K562 (cell line): ENCODE data around the gene KCNN3. TPM values are rescaled to one million over a fixed set of nuclear protein-coding genes. Genes with fewer than 3 reads are reported as not detected.

Source experiments
- ATAC-seq: fragments of 200-7000 bp; cut with Tn5 transposase; 3 replicates; pipeline ENCODE4 v1.9.1; 2020; ENCODE audit warnings: moderate library complexity
- BruUV-seq: library from RNA; stranded (reverse); fragments of 400-500 nt; replicated peaks from 2 replicates; lab custom pipeline; 2021; lab: Mats Ljungman, UMichigan
- CTCF ChIA-PET: fragments of 300-600 bp; formaldehyde crosslinking; extraction: SDS; loops from one replicate; lab custom pipeline; 2021; ENCODE audit warnings: low intra/inter-chr PET ratio; lab: Yijun Ruan, JAX
- POLR2A ChIA-PET: fragments of 300-600, 350-650 bp; sonication (Branson Sonifier 250); formaldehyde crosslinking; extraction: SDS; loops from one replicate; lab custom pipeline; 2021; ENCODE audit warnings: antibody characterized with exemption, inconsistent platforms; lab: Yijun Ruan, JAX
- DNase-seq, 4 experiments: peaks; one replicate each; pipeline versions ENCODE4 v3.0.0 to v3.0.0-alpha.2; 2011 to 2018; ENCODE audit warnings: low spot score in 3 of 4, mixed read lengths in 3 of 4; ENCODE audit errors: extremely low read depth in 1 of 4
- FAIRE-seq: peaks from 2 replicates; lab custom pipeline; 2011; peaks lifted over from hg19 to GRCh38; lab: Jason Lieb, UNC
- H2AFZ ChIP-seq: 2 replicates; pipeline ENCODE4 v1.6.0; 2011; ENCODE audit warnings: low read depth, low read length, control low read depth, inconsistent platforms
- H3K27ac ChIP-seq: fragments of 200-600 bp; 3 replicates; pipeline ENCODE4 v1.8.0; 2011; ENCODE audit warnings: low read depth, mild to moderate bottlenecking, control low read depth, inconsistent platforms, low read length, moderate library complexity, mixed read lengths; ENCODE audit errors: extremely low read depth
- H3K27me3 ChIP-seq, 2 experiments: fragments of 300-600 bp in 1 of 2; 2 replicates in 1 of 2; 3 replicates in 1 of 2; pipeline versions ENCODE4 v1.6.0 to v1.8.0; 2011; ENCODE audit warnings: inconsistent platforms in 2 of 2, low read length in 2 of 2, mild to moderate bottlenecking in 1 of 2, mixed read lengths in 1 of 2, moderate library complexity in 1 of 2; ENCODE audit not compliant: control insufficient read depth in 2 of 2, insufficient read depth in 2 of 2
- H3K36me3 ChIP-seq: fragments of 300-600 bp; 3 replicates; pipeline ENCODE4 v1.8.0; 2011; ENCODE audit warnings: mild to moderate bottlenecking, low read length, inconsistent platforms; ENCODE audit not compliant: control insufficient read depth, insufficient read depth
- H3K4me1 ChIP-seq, 2 experiments: fragments of 200-600 bp in 1 of 2; replicated peaks in 1 of 2; 2 replicates in 1 of 2; 3 replicates in 1 of 2; pipeline versions ENCODE4 v1.5.1 to v1.8.0; 2011; ENCODE audit warnings: inconsistent platforms in 2 of 2, low read length in 2 of 2, mild to moderate bottlenecking in 1 of 2, mixed read lengths in 1 of 2, moderate library complexity in 1 of 2; ENCODE audit not compliant: control insufficient read depth in 2 of 2, insufficient read depth in 2 of 2
- H3K4me2 ChIP-seq: 2 replicates; pipeline ENCODE4 v1.6.1; 2011; ENCODE audit warnings: low read length, control low read depth, inconsistent platforms, mixed read lengths; ENCODE audit not compliant: insufficient read depth
- H3K4me3 ChIP-seq: fragments of 200-600 bp; sonication (generic), shearing (Covaris generic); 2 replicates; pipeline ENCODE4 v1.5.1; 2016; ENCODE audit warnings: control low read depth, inconsistent platforms
- H3K79me2 ChIP-seq: fragments of 200-600 bp; 3 replicates; pipeline ENCODE4 v1.8.0; 2011; ENCODE audit warnings: low read length, inconsistent platforms; ENCODE audit not compliant: control insufficient read depth, insufficient read depth
- H3K9ac ChIP-seq, 2 experiments: 2 replicates each; pipeline versions ENCODE4 v1.6.0 to v1.6.1; 2011; ENCODE audit warnings: low read depth in 2 of 2, low read length in 2 of 2, control low read depth in 1 of 2, inconsistent platforms in 1 of 2, mild to moderate bottlenecking in 1 of 2, mixed read lengths in 1 of 2; ENCODE audit not compliant: insufficient read depth in 1 of 2
- H3K9me1 ChIP-seq: one replicate; pipeline ENCODE4 v1.6.0; 2011; ENCODE audit warnings: inconsistent platforms, mild to moderate bottlenecking, low read length, moderate library complexity; ENCODE audit not compliant: control insufficient read depth, insufficient read depth
- H3K9me3 ChIP-seq: replicated peaks from 2 replicates; pipeline ENCODE4 v1.5.1; 2011; ENCODE audit warnings: low read depth, low read length, inconsistent platforms; ENCODE audit not compliant: control insufficient read depth, insufficient read depth
- H4K20me1 ChIP-seq: replicated peaks from 2 replicates; pipeline ENCODE4 v1.6.1; 2011; ENCODE audit warnings: low read length, inconsistent platforms, mixed read lengths; ENCODE audit not compliant: control insufficient read depth, insufficient read depth
- C11orf30 ChIP-seq: fragments of 450-650 bp; IDR thresholded peaks from 2 replicates; pipeline ENCODE4 v1.6.1; 2016; ENCODE audit warnings: low read depth, mild to moderate bottlenecking
- CAMTA2 ChIP-seq: fragments of 250-450 bp; sonication (Bioruptor Pico); conservative IDR thresholded peaks from 2 replicates; pipeline ENCODE4 v1.5.1; 2022
- ELF2 ChIP-seq: fragments of 250-450 bp; sonication (Bioruptor Pico); IDR thresholded peaks from 2 replicates; pipeline ENCODE4 v1.5.0; 2021; ENCODE audit warnings: mild to moderate bottlenecking
- ETS2 ChIP-seq: IDR thresholded peaks from 2 replicates; pipeline ENCODE4 v1.6.1; 2016; ENCODE audit warnings: borderline replicate concordance, missing genetic modification characterization, mild to moderate bottlenecking, moderate library complexity, missing compliant biosample characterization; ENCODE audit not compliant: poor library complexity, severe bottlenecking
- POLR3A ChIP-seq: IDR thresholded peaks from 2 replicates; pipeline ENCODE4 v1.6.1; 2011; ENCODE audit warnings: borderline replicate concordance, mild to moderate bottlenecking, moderate library complexity; ENCODE audit not compliant: insufficient read length, insufficient read depth; ENCODE audit errors: extremely low read depth
- ZNF717 ChIP-seq: fragments of 250-450 bp; sonication (Bioruptor Pico); IDR thresholded peaks from 2 replicates; pipeline ENCODE4 v1.5.0; 2021
- WGBS: fragments of 100-300 bp; shearing (Covaris generic); methylation state at CpG from one replicate; pipeline ENCODE4 v1.1.6; 2016; ENCODE audit warnings: low coverage, mixed read lengths; ENCODE audit not compliant: insufficient coverage; ENCODE audit errors: missing lambda C conversion rate; 5-methylcytosine and 5-hydroxymethylcytosine counted together
- in situ Hi-C: fragments of 300-500 bp; cut with MboI; formaldehyde crosslinking; loops from 4 replicates; pipeline ENCODE4 v1.15.0; 2018; ENCODE audit warnings: inconsistent platforms, mixed read lengths
- intact Hi-C: fragments of 100-400 bp; cut with micrococcal nuclease; formaldehyde crosslinking; loops from 2 replicates; pipeline ENCODE4 v1.14.2; 2022
- polyA plus RNA-seq, 8 experiments: library from polyadenylated mRNA; depleted of rRNA in 4 of 8; stranded (reverse) in 5 of 8; unstranded in 3 of 8; fragments of >200 nt; fragmentation: Nextera tagmentation in 2 of 8; fragmentation: Illumina TruSeq in 1 of 8; extraction: Ambion mirVana in 2 of 8; extraction: Trizol in 1 of 8; gene quantifications; 2 replicates each; pipeline versions ENCODE4 v1.2.1 to v1.2.3, GENCODE V29; 2011 to 2014; ENCODE audit warnings: inconsistent platforms in 1 of 8, missing spikeins in 1 of 8
- total RNA-seq, 7 experiments: library from RNA; depleted of rRNA in 6 of 7; stranded (reverse); fragments of >200 nt in 6 of 7; fragmentation: Illumina TruSeq in 2 of 7; extraction: Trizol in 2 of 7; gene quantifications; 2 replicates each; pipeline versions ENCODE4 v1.2.1 to v1.2.3, GENCODE V29; 2011 to 2021; ENCODE audit warnings: low replicate concordance in 1 of 7
- TF ChIP-seq, protein P1 (sequence below): sonication (generic); formaldehyde crosslinking; IDR thresholded peaks from 2 replicates; pipeline ENCODE4 v1.8.0; 2022; ENCODE audit warnings: mild to moderate bottlenecking, missing genetic modification reagents
- TF ChIP-seq, protein P2 (sequence below): fragments of 450-650 bp; IDR thresholded peaks from 2 replicates; pipeline ENCODE4 v1.6.1; 2016; ENCODE audit warnings: antibody characterized with exemption

KCNN3 gene
- total and polyA plus RNA-seq, 9 of the 15 experiments (the other 6 are each of a cell fraction or from before 2014, with no cell fraction given) = 0.02 to 0.03 TPM; not detected in 7

- Histone ChIP-seq H3K79me2 (no peaks in the 10 kb centered on the region), H3K4me2 (no peak overlapping the region), H3K9me3 (no peaks in the 10 kb centered on the region), H4K20me1 (0 out of 2 replicates have a peak, but pooled peaks cover 4% of the 10 kb centered on the region), H3K27me3 (peaks cover 43 to 80% of the 10 kb centered on the region in 2 experiments; a peak in 4 of 5 replicates), H2AFZ (no peak overlapping the region), H3K36me3 (no peaks in the 10 kb centered on the region), H3K27ac (no peak overlapping the region), H3K9me1 (no peaks in the 10 kb centered on the region), H3K4me1 (no peaks in the 10 kb centered on the region), H3K4me3 (no peak overlapping the region), H3K9ac (no peak overlapping the region)
- BruUV-seq = no TSS peak
- FAIRE-seq (no peak), ATAC-seq (no peak), DNase-seq (no peak)
- intact Hi-C loops (no loop called here), in situ Hi-C loops (no loop called here)
- WGBS = 0% methylated on average over 3 of the region's 3 CpGs
- TF ChIP-seq ELF2 (no peak), ZNF717 (no peak), CAMTA2 (CRISPR knock-in tag) (no peak), C11orf30 (no peak), ETS2 (tag) (no peak), POLR3A (no peak)
- TF ChIP-seq, protein P1, sequence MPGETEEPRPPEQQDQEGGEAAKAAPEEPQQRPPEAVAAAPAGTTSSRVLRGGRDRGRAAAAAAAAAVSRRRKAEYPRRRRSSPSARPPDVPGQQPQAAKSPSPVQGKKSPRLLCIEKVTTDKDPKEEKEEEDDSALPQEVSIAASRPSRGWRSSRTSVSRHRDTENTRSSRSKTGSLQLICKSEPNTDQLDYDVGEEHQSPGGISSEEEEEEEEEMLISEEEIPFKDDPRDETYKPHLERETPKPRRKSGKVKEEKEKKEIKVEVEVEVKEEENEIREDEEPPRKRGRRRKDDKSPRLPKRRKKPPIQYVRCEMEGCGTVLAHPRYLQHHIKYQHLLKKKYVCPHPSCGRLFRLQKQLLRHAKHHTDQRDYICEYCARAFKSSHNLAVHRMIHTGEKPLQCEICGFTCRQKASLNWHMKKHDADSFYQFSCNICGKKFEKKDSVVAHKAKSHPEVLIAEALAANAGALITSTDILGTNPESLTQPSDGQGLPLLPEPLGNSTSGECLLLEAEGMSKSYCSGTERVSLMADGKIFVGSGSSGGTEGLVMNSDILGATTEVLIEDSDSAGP (CRISPR knock-in tag) = no peak
- TF ChIP-seq, protein P2, sequence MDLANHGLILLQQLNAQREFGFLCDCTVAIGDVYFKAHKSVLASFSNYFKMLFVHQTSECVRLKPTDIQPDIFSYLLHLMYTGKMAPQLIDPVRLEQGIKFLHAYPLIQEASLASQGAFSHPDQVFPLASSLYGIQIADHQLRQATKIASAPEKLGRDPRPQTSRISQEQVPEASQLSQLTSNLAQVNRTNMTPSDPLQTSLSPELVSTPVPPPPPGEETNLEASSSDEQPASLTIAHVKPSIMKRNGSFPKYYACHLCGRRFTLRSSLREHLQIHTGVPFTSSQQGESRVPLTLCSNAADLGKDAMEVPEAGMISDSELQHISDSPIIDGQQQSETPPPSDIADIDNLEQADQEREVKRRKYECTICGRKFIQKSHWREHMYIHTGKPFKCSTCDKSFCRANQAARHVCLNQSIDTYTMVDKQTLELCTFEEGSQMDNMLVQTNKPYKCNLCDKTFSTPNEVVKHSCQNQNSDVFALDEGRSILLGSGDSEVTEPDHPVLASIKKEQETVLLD = no peak
- ChIA-PET POLR2A (no interaction called here), CTCF (no interaction called here)
Observed at GRCh38 chr1:154778944-154779343, 91.1 kb downstream of the KCNN3 start.
